B cell (primary cell): ENCODE results near the gene ADAMTS20. TPM values are rescaled to one million over a fixed set of nuclear protein-coding genes. Genes with fewer than 3 reads are reported as not detected.

Source experiments
- ATAC-seq: fragments of 200-7000 bp; cut with Tn5 transposase; one replicate; pipeline ENCODE4 v1.10.0; 2021; ENCODE audit warnings: low read depth, mild to moderate bottlenecking, moderate number of reproducible peaks, moderate library complexity
- CTCF ChIA-PET: fragments of 350-600 bp; sonication (Branson Sonifier 250); formaldehyde crosslinking; loops from one replicate; lab custom pipeline; 2021; ENCODE audit warnings: antibody characterized with exemption, inconsistent platforms; lab: Charles Lee
- POLR2A ChIA-PET: fragments of 350-600 bp; sonication (Branson Sonifier 250); formaldehyde crosslinking; loops from one replicate; lab custom pipeline; 2021; ENCODE audit warnings: antibody characterized with exemption; lab: Charles Lee
- DNase-seq: peaks from one replicate; pipeline ENCODE4 v3.0.0; 2013
- H2AFZ ChIP-seq: 2 replicates; pipeline ENCODE4 v1.6.1; 2012; ENCODE audit warnings: mild to moderate bottlenecking, low read depth, low read length; ENCODE audit not compliant: insufficient read depth, poor library complexity, severe bottlenecking
- H3K27ac ChIP-seq, 2 donors: 1 replicate in 1 of 2; 2 replicates in 1 of 2; pipeline ENCODE4 v1.5.1; 2012 to 2013; ENCODE audit warnings: low read length in 2 of 2, mild to moderate bottlenecking in 2 of 2, moderate library complexity in 1 of 2
- H3K27me3 ChIP-seq, 4 experiments: fragments of 200-600 bp in 1 of 4; sonication (generic) in 1 of 4; replicated peaks in 1 of 4; 1 replicate in 2 of 4; 2 replicates in 2 of 4; pipeline versions ENCODE4 v1.6.1 to v1.7.0; 2013 to 2016; ENCODE audit warnings: low read length in 3 of 4, mild to moderate bottlenecking in 2 of 4, mixed read lengths in 1 of 4, moderate library complexity in 1 of 4; ENCODE audit not compliant: insufficient read depth in 4 of 4, control insufficient read depth in 3 of 4; ENCODE audit errors: control extremely low read depth in 1 of 4
- H3K36me3 ChIP-seq, 2 experiments: replicated peaks in 1 of 2; 1 replicate in 1 of 2; 2 replicates in 1 of 2; pipeline versions ENCODE4 v1.6.1 to v1.7.1; 2013; ENCODE audit warnings: low read length in 1 of 2; ENCODE audit not compliant: insufficient read depth in 2 of 2, control insufficient read depth in 1 of 2; ENCODE audit errors: control extremely low read depth in 1 of 2, extremely low read depth in 1 of 2
- H3K4me1 ChIP-seq, 2 donors: fragments of 200-600 bp in 1 of 2; sonication (generic) in 1 of 2; 1 replicate in 1 of 2; 2 replicates in 1 of 2; pipeline versions ENCODE4 v1.5.1 to v1.6.1; 2013 to 2017; ENCODE audit warnings: low read length in 2 of 2; ENCODE audit not compliant: control insufficient read depth in 2 of 2, insufficient read depth in 2 of 2
- H3K4me2 ChIP-seq: replicated peaks from 2 replicates; pipeline ENCODE3; 2012; ENCODE audit warnings: mild to moderate bottlenecking, low read depth, low read length; ENCODE audit not compliant: poor library complexity, severe bottlenecking
- H3K4me3 ChIP-seq, 5 experiments: fragments of 200-600 bp in 1 of 5; sonication (generic) in 1 of 5; 1 replicate in 3 of 5; 2 replicates in 2 of 5; pipeline versions ENCODE4 v1.5.1 to v1.7.0; 2011 to 2016; ENCODE audit warnings: low read length in 4 of 5, mild to moderate bottlenecking in 4 of 5, low read depth in 2 of 5, control low read depth in 1 of 5, moderate library complexity in 1 of 5; ENCODE audit not compliant: insufficient read depth in 1 of 5; ENCODE audit errors: control extremely low read depth in 1 of 5, extremely low read depth in 1 of 5
- H3K79me2 ChIP-seq: fragments of 200-600 bp; sonication (generic); one replicate; pipeline ENCODE4 v1.6.0; 2016; ENCODE audit warnings: low read length; ENCODE audit not compliant: control insufficient read depth, insufficient read depth
- H3K9ac ChIP-seq: fragments of 200-600 bp; sonication (generic); 2 replicates; pipeline ENCODE4 v1.6.1; 2017; ENCODE audit warnings: mild to moderate bottlenecking, low read length, moderate library complexity
- H3K9me3 ChIP-seq, 3 donors: one replicate each; pipeline versions ENCODE4 v1.6.1 to v1.7.1; 2013; ENCODE audit warnings: low read length in 2 of 3; ENCODE audit not compliant: control insufficient read depth in 2 of 3, insufficient read depth in 1 of 3; ENCODE audit errors: control extremely low read depth in 1 of 3
- H4K20me1 ChIP-seq: 2 replicates; pipeline ENCODE4 v1.6.0; 2012; ENCODE audit warnings: mild to moderate bottlenecking, low read length; ENCODE audit not compliant: insufficient read depth, control insufficient read depth, poor library complexity, severe bottlenecking
- H3K27ac Mint-ChIP-seq: one replicate; pipeline ENCODE4 v1.8.0; 2021; ENCODE audit warnings: mixed read lengths
- H3K27me3 Mint-ChIP-seq: one replicate; pipeline ENCODE4 v1.8.0; 2021; ENCODE audit warnings: mixed read lengths
- H3K4me1 Mint-ChIP-seq: one replicate; pipeline ENCODE4 v1.8.0; 2021; ENCODE audit warnings: mixed read lengths
- H3K4me3 Mint-ChIP-seq: one replicate; pipeline ENCODE4 v1.8.0; 2021; ENCODE audit warnings: mixed read lengths
- H3K9me3 Mint-ChIP-seq: one replicate; pipeline ENCODE4 v1.8.0; 2022; ENCODE audit warnings: mixed read lengths; ENCODE audit not compliant: insufficient read depth
- EZH2 ChIP-seq: IDR thresholded peaks from 2 replicates; pipeline ENCODE4 v1.6.1; 2012; ENCODE audit warnings: borderline replicate concordance, low read depth, mild to moderate bottlenecking, moderate library complexity, low read length; ENCODE audit not compliant: insufficient read depth, poor library complexity, severe bottlenecking
- WGBS: methylation state at CpG from one replicate; pipeline ENCODE4 v1.1.5; 2013; ENCODE audit warnings: missing lambda C conversion rate; ENCODE audit not compliant: insufficient coverage; 5-methylcytosine and 5-hydroxymethylcytosine counted together
- intact Hi-C: fragments of 100-400 bp; cut with micrococcal nuclease; formaldehyde crosslinking; loops from one replicate; pipeline ENCODE4 v1.10.0; 2022
- polyA plus RNA-seq: library from polyadenylated mRNA; depleted of rRNA; stranded (reverse); fragments of >200 nt; gene quantifications from 2 replicates; pipeline ENCODE4 v1.2.3, GENCODE V29; 2012
- total RNA-seq, 2 donors: library from RNA; stranded (reverse); fragments of 120-200 nt in 1 of 2; gene quantifications; 1 replicate in 1 of 2; 2 replicates in 1 of 2; pipeline versions ENCODE4 v1.2.3 to v1.2.4, GENCODE V29; 2013 to 2022
- TF ChIP-seq, protein P1 (sequence below): fragments of 200-600 bp; IDR thresholded peaks from one replicate; pipeline ENCODE4 v1.8.0; 2022; ENCODE audit warnings: antibody characterized with exemption, mild to moderate bottlenecking

ADAMTS20 gene
- total and polyA plus RNA-seq, 2 donors (not counting 1 experiment from before 2014, with no cell fraction given), result not detected

DNA sequence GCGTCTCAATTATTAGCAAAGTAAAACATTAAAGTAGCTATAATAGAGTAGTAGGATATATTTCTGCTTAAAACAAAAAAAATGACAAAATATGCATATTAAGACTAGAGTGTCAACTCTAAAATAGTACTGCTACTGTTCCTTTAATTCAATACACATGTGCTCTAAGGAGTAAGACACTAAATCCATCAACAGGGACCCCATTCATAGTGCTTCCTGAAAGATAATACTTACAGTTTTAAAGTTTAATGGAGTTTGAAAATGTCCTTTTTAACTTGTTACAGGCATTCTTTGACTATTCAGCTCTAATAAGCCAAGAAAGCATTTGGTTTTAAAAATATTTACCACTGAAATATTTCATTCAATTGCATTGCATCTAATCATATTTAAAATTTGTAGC, 145.2 kb downstream of the ADAMTS20 start:
- H2AFZ ChIP-seq, result no peak overlapping the region
- no peak overlapping the region for H3K27ac ChIP-seq
- no peaks in the 10 kb centered on the region for H3K79me2 ChIP-seq
- no peaks in the 10 kb centered on the region for H3K9me3 Mint-ChIP-seq
- intact Hi-C loops, result no loop called here
- no peaks in the 10 kb centered on the region for H4K20me1 ChIP-seq
- H3K27ac Mint-ChIP-seq, result no peak overlapping the region
- no peak overlapping the region for H3K4me2 ChIP-seq
- ATAC-seq, result no peak
- WGBS, result no CpG with 5 or more reads among the region's 1 CpG
- H3K4me3 ChIP-seq, result no peak overlapping the region
- CTCF ChIA-PET, result no interaction called here
- no peak overlapping the region for H3K4me3 Mint-ChIP-seq
- no peak overlapping the region for H3K9ac ChIP-seq
- no peaks in the 10 kb centered on the region for H3K4me1 ChIP-seq
- no peak for DNase-seq
- no peaks in the 10 kb centered on the region for H3K9me3 ChIP-seq
- H3K27me3 Mint-ChIP-seq, result no peaks in the 10 kb centered on the region
- no peaks in the 10 kb centered on the region for H3K4me1 Mint-ChIP-seq
- H3K27me3 ChIP-seq, result no peaks in the 10 kb centered on the region
- TF ChIP-seq, protein P1, sequence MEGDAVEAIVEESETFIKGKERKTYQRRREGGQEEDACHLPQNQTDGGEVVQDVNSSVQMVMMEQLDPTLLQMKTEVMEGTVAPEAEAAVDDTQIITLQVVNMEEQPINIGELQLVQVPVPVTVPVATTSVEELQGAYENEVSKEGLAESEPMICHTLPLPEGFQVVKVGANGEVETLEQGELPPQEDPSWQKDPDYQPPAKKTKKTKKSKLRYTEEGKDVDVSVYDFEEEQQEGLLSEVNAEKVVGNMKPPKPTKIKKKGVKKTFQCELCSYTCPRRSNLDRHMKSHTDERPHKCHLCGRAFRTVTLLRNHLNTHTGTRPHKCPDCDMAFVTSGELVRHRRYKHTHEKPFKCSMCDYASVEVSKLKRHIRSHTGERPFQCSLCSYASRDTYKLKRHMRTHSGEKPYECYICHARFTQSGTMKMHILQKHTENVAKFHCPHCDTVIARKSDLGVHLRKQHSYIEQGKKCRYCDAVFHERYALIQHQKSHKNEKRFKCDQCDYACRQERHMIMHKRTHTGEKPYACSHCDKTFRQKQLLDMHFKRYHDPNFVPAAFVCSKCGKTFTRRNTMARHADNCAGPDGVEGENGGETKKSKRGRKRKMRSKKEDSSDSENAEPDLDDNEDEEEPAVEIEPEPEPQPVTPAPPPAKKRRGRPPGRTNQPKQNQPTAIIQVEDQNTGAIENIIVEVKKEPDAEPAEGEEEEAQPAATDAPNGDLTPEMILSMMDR, result no peak
- no peak for TF ChIP-seq EZH2
- H3K36me3 ChIP-seq, result no peaks in the 10 kb centered on the region
- POLR2A ChIA-PET, result no interaction called here

DNA sequence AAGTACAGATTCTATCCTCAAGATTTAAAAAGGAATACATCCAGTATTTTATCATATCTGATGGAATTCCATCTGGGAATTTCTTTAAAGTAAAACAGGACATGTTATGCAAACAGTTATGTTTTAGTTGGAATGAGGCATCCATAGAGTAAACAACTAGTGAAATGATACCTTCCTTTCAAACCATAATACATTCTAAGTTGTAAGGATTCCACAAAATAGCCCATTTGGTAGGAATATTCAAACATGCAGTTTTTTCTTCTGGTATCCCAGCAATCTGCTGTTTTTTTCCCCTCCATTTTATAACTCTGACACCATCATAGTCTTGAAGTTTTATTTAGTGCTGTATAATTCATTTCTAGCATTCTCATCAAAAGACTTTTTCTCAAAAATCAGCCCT, 149.6 kb downstream of the ADAMTS20 start:
- Histone ChIP-seq H3K79me2 (no peaks in the 10 kb centered on the region), H3K4me3 (no peak overlapping the region), H3K9ac (no peak overlapping the region), H2AFZ (no peak overlapping the region), H3K36me3 (no peaks in the 10 kb centered on the region), H3K4me1 (no peaks in the 10 kb centered on the region), H4K20me1 (no peaks in the 10 kb centered on the region), H3K9me3 (no peaks in the 10 kb centered on the region), H3K4me2 (no peak overlapping the region), H3K27ac (no peak overlapping the region), H3K27me3 (no peaks in the 10 kb centered on the region)
- ChIA-PET CTCF (no interaction called here), POLR2A (no interaction called here)
- no peak overlapping the region for H3K4me3 Mint-ChIP-seq
- no peak for ATAC-seq
- TF ChIP-seq EZH2, result no peak
- TF ChIP-seq, protein P1, result no peak
- DNase-seq, result no peak
- intact Hi-C loops, result no loop called here
- H3K27ac Mint-ChIP-seq, result no peak overlapping the region
- H3K4me1 Mint-ChIP-seq, result no peaks in the 10 kb centered on the region
- no peaks in the 10 kb centered on the region for H3K9me3 Mint-ChIP-seq
- no peaks in the 10 kb centered on the region for H3K27me3 Mint-ChIP-seq
